ENCODE data around the gene EP300. TPM values are rescaled to one million over a fixed set of nuclear protein-coding genes. Genes with fewer than 3 reads are reported as not detected.
"Not testable (repeated sequence)": the region's sequence is repeated elsewhere in the genome, so short reads cannot be mapped to it uniquely, and the experiment has no call there.

The EP300 gene
- total RNA-seq, 1 experiment from 2014 or later, result 27.3 TPM

GRCh38 chr22:41147722-41148121, 55.3 kb downstream of the EP300 start:
- no peak for DNase-seq (ENCODE audit: low read depth)

- DNase-seq (ENCODE audit: low read depth), result no peak
Observed at GRCh38 chr22:41152902-41153301, 60.5 kb downstream of the EP300 start.

GRCh38 chr22:41157083-41157482, 64.7 kb downstream of the EP300 start:
- DNase-seq (ENCODE audit: low read depth), result no peak

- no peak for DNase-seq (ENCODE audit: low read depth)
Observed at GRCh38 chr22:41169157-41169556, 76.8 kb downstream of the EP300 start.

GRCh38 chr22:41171996-41172395, 79.6 kb downstream of the EP300 start:
- DNase-seq (ENCODE audit: low read depth), result no peak

GRCh38 chr22:41175546-41175945, 83.2 kb downstream of the EP300 start:
- peak; percentile 55 for DNase-seq (ENCODE audit: low read depth)

- DNase-seq (ENCODE audit: low read depth), result no peak
Observed at GRCh38 chr22:41177040-41177621, 84.7 kb downstream of the EP300 start.

- DNase-seq (ENCODE audit: low read depth), result no peak
Observed at GRCh38 chr22:41177622-41178424, 85.4 kb downstream of the EP300 start.

- DNase-seq (ENCODE audit: low read depth), result no peak
Observed at GRCh38 chr22:41178425-41178975, 86.1 kb downstream of the EP300 start.

- not testable (repeated sequence) for DNase-seq (ENCODE audit: low read depth)
Observed at GRCh38 chr22:41180362-41180761, 88.0 kb downstream of the EP300 start.

- no peak for DNase-seq (ENCODE audit: low read depth)
Observed at GRCh38 chr22:41180926-41181325, 88.5 kb downstream of the EP300 start.

- DNase-seq (ENCODE audit: low read depth), result peak; percentile 72
Observed at GRCh38 chr22:41181349-41182241, 89.2 kb downstream of the EP300 start.

GRCh38 chr22:41184679-41185078, 92.3 kb downstream of the EP300 start:
- DNase-seq (ENCODE audit: low read depth), result no peak

- no peak for DNase-seq (ENCODE audit: low read depth)
Observed at GRCh38 chr22:41191467-41191866, 99.1 kb downstream of the EP300 start.

- DNase-seq (ENCODE audit: low read depth), result no peak
Observed at GRCh38 chr22:41193829-41194228, 101.4 kb downstream of the EP300 start.

- peak; percentile 72 for DNase-seq (ENCODE audit: low read depth)
Observed at GRCh38 chr22:41197038-41197972, 104.9 kb downstream of the EP300 start.

GRCh38 chr22:41198027-41198580, 105.7 kb downstream of the EP300 start:
- peak; percentile 58 for DNase-seq (ENCODE audit: low read depth)

- DNase-seq (ENCODE audit: low read depth), result no peak
Observed at GRCh38 chr22:41201141-41201540, 108.7 kb downstream of the EP300 start.

GRCh38 chr22:41203118-41203517, 110.7 kb downstream of the EP300 start:
- no peak for DNase-seq (ENCODE audit: low read depth)

GRCh38 chr22:41204066-41204465, 111.7 kb downstream of the EP300 start:
- no peak for DNase-seq (ENCODE audit: low read depth)

Measured in RPMI7951 (cell line).